OCI-LY7 (cell line): ENCODE measurements around the gene HOXA3. TPM values are rescaled to one million over a fixed set of nuclear protein-coding genes. Genes with fewer than 3 reads are reported as not detected.

Experiments used
- BruUV-seq: library from RNA; stranded (reverse); fragments of 400-500 nt; replicated peaks from 2 replicates; lab custom pipeline; 2021; lab: Mats Ljungman, UMichigan
- CTCF ChIA-PET: fragments of 300-600 bp; sonication (Branson Sonifier 250); formaldehyde crosslinking; loops from one replicate; lab custom pipeline; 2022; ENCODE audit warnings: antibody characterized with exemption; ENCODE audit not compliant: unreplicated experiment; lab: Charles Lee
- POLR2A ChIA-PET: fragments of 300-600 bp; sonication (Branson Sonifier 250); formaldehyde crosslinking; loops from one replicate; lab custom pipeline; 2022; ENCODE audit warnings: antibody characterized with exemption; lab: Charles Lee
- DNase-seq: peaks from one replicate; pipeline ENCODE4 v3.0.0-alpha.2; 2015; ENCODE audit warnings: low spot score
- H2AFZ ChIP-seq: fragments of 200-600 bp; sonication (generic), shearing (Covaris generic); 2 replicates; pipeline ENCODE4 v1.6.1; 2014; ENCODE audit warnings: mild to moderate bottlenecking, antibody characterized with exemption, low read length, moderate library complexity
- H3K27ac ChIP-seq: fragments of 200-600 bp; sonication (generic); 2 replicates; pipeline ENCODE4 v1.5.1; 2014; ENCODE audit warnings: mixed run types, low read depth, mild to moderate bottlenecking, moderate library complexity, low read length, inconsistent platforms; ENCODE audit not compliant: poor library complexity, severe bottlenecking
- H3K36me3 ChIP-seq: fragments of 200-600 bp; sonication (generic); 2 replicates; pipeline ENCODE4 v1.6.1; 2014; ENCODE audit warnings: mild to moderate bottlenecking, antibody characterized with exemption, low read length, moderate library complexity, mixed read lengths; ENCODE audit not compliant: insufficient read depth
- H3K4me1 ChIP-seq: fragments of 200-600 bp; sonication (generic); 2 replicates; pipeline ENCODE4 v1.5.1; 2014; ENCODE audit warnings: mild to moderate bottlenecking, low read length; ENCODE audit not compliant: insufficient read depth, poor library complexity, severe bottlenecking
- H3K4me2 ChIP-seq: fragments of 200-600 bp; sonication (generic); 2 replicates; pipeline ENCODE4 v1.6.1; 2014; ENCODE audit warnings: mild to moderate bottlenecking, low read length
- H3K4me3 ChIP-seq: fragments of 200-600 bp; sonication (generic); 2 replicates; pipeline ENCODE4 v1.5.1; 2014; ENCODE audit warnings: mild to moderate bottlenecking, low read depth, low read length; ENCODE audit not compliant: poor library complexity, severe bottlenecking
- H3K79me2 ChIP-seq: fragments of 200-600 bp; sonication (generic); 2 replicates; pipeline ENCODE4 v1.6.1; 2016; ENCODE audit warnings: low read depth, mild to moderate bottlenecking, low read length, moderate library complexity, mixed read lengths; ENCODE audit not compliant: insufficient read depth
- H3K9me2 ChIP-seq: fragments of 200-600 bp; sonication (generic); 2 replicates; pipeline ENCODE4 v1.6.1; 2016; ENCODE audit warnings: mild to moderate bottlenecking, low read length, mixed read lengths; ENCODE audit not compliant: insufficient read depth
- H3K9me3 ChIP-seq: fragments of 200-600 bp; sonication (generic); 2 replicates; pipeline ENCODE4 v1.6.1; 2014; ENCODE audit warnings: mild to moderate bottlenecking, mixed run types, low read length, mixed read lengths
- H4K20me1 ChIP-seq: fragments of 200-600 bp; sonication (generic); 2 replicates; pipeline ENCODE4 v1.6.1; 2014; ENCODE audit warnings: mild to moderate bottlenecking, antibody characterized with exemption, low read length, moderate library complexity, mixed read lengths; ENCODE audit not compliant: insufficient read depth
- EZH2phosphoT487 ChIP-seq: fragments of 200-600 bp; sonication (generic); IDR thresholded peaks from 2 replicates; pipeline ENCODE4 v1.6.1; 2018; ENCODE audit warnings: low read depth, borderline replicate concordance, mild to moderate bottlenecking, mixed run types, antibody characterized with exemption, low read length, moderate library complexity, mixed read lengths
- intact Hi-C: fragments of 100-400 bp; cut with micrococcal nuclease; formaldehyde crosslinking; loops from one replicate; pipeline ENCODE4 v1.10.0; 2022; ENCODE audit not compliant: unreplicated experiment
- total RNA-seq, 2 experiments: library from RNA; depleted of rRNA in 1 of 2; stranded (reverse); fragments of >200 nt in 1 of 2; shearing (Covaris generic) in 1 of 2; gene quantifications; 2 replicates each; pipeline ENCODE4 v1.2.3, GENCODE V29; 2014 to 2022
- TF ChIP-seq, protein P1 (sequence below): fragments of 200-600 bp; sonication (generic); conservative IDR thresholded peaks from 2 replicates; pipeline ENCODE4 v1.5.1; 2014; ENCODE audit warnings: mild to moderate bottlenecking, antibody characterized with exemption, low read length, moderate library complexity, mixed read lengths

Gene HOXA3
- total RNA-seq, 2 experiments from 2014 or later = 0.41 to 2.7 TPM

DNA sequence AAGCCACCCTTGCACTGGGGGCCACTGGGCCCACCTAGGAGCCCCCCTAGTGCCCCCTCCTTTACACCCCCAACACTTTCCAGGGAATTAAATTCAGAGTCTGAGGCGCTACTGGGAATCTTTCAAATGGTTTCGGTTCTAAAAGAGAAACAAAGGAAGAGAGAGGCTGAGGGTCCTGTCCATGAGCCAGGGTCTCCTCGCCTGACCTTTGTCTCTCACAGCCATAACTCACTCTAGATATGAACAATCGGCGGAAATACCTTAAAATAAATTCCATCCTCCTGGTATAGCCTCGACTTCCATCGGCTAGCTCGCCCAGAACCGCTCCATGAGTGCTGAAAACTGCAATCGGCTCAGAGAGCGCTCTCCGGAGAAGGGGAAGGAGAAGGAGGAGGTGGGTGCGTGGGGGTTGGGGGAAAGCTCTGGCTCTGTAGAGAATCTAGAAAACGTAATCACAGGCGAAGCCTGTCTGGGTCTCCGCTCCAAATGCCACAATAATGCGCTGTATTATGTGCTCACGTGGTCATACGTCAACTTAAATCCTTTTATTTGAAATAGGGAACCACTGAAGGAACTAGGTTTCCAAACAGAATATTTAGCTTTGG lies 34.4 kb downstream of the HOXA3 start:
- no peaks in the 10 kb centered on the region for H3K9me3 ChIP-seq
- no TSS peak for BruUV-seq
- no peak overlapping the region for H3K27ac ChIP-seq
- intact Hi-C loops = no loop called here
- H3K9me2 ChIP-seq = no peaks in the 10 kb centered on the region
- H3K79me2 ChIP-seq = no peaks in the 10 kb centered on the region
- no peak overlapping the region for H2AFZ ChIP-seq
- no peak for DNase-seq
- no peak overlapping the region for H3K4me3 ChIP-seq
- no peaks in the 10 kb centered on the region for H3K4me1 ChIP-seq
- CTCF ChIA-PET = no interaction called here
- H4K20me1 ChIP-seq = no peaks in the 10 kb centered on the region
- POLR2A ChIA-PET = no interaction called here
- H3K4me2 ChIP-seq = no peak overlapping the region
- TF ChIP-seq, protein P1, sequence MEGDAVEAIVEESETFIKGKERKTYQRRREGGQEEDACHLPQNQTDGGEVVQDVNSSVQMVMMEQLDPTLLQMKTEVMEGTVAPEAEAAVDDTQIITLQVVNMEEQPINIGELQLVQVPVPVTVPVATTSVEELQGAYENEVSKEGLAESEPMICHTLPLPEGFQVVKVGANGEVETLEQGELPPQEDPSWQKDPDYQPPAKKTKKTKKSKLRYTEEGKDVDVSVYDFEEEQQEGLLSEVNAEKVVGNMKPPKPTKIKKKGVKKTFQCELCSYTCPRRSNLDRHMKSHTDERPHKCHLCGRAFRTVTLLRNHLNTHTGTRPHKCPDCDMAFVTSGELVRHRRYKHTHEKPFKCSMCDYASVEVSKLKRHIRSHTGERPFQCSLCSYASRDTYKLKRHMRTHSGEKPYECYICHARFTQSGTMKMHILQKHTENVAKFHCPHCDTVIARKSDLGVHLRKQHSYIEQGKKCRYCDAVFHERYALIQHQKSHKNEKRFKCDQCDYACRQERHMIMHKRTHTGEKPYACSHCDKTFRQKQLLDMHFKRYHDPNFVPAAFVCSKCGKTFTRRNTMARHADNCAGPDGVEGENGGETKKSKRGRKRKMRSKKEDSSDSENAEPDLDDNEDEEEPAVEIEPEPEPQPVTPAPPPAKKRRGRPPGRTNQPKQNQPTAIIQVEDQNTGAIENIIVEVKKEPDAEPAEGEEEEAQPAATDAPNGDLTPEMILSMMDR = no peak
- no peak for TF ChIP-seq EZH2phosphoT487
- H3K36me3 ChIP-seq = no peaks in the 10 kb centered on the region

DNA sequence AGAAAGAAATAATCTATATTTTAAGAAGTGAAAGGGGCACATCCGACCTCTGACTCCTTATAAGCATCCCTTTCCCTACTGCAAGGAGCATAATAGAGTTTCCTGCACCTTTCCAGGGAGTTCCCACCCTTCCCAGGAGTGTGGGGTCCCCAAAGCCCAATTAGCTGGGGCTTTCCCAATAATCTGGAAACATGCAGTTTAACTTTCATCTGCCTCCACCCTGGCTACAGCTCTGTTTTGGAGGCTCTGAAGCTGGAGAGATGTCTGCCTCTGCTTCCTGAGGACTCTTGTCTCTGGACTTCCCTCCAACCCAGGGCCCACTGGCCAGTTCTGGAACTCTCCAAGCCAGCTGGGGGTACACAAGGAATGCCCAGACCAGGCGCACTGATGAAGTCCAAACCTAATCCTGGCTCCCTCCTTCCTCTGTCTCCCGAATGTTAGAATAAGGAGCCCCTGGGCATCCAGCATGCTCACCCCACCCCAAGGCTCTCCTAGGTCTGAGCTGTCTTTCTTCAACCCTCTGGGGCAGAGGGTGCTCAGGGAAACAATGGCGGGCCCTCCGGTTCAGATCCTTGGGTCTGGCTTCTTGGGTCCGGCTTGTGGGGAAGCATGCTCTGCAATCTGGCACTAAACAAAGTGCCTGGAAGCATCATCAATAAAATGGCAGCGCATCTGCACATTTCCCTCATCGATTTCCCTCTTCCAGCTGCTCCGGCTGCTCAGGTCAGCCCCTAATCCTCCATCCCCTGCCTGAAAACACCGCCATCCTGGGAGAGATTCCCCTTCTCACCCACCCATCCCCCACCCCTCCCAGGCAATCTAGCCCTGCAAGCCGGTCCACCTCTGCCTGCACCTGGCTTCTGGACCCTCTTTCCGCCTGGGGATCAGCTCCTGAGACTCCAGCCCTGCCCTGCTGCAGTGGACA lies 35.2 kb downstream of the HOXA3 start:
- DNase-seq = no peak
- Histone ChIP-seq H3K9me3 (no peaks in the 10 kb centered on the region), H3K27ac (no peak overlapping the region), H4K20me1 (no peaks in the 10 kb centered on the region), H3K4me1 (no peaks in the 10 kb centered on the region), H3K36me3 (no peaks in the 10 kb centered on the region), H3K79me2 (no peaks in the 10 kb centered on the region), H3K4me3 (no peak overlapping the region), H2AFZ (no peak overlapping the region), H3K4me2 (no peak overlapping the region), H3K9me2 (no peaks in the 10 kb centered on the region)
- BruUV-seq = no TSS peak
- ChIA-PET POLR2A (no interaction called here), CTCF (no interaction called here)
- TF ChIP-seq, protein P1 = no peak
- TF ChIP-seq EZH2phosphoT487 = no peak
- intact Hi-C loops = no loop called here
